NCI-H146 treated with DMSO at 0.1 percent for 48 hours (cell line): Measurements from ENCODE around the gene ZDHHC8.

Experiments
- DNase-seq: peaks from one replicate; lab custom pipeline; 2025; ENCODE audit not compliant: unreplicated experiment; lab: John Stamatoyannopoulos, UW

The ZDHHC8 gene

DNA sequence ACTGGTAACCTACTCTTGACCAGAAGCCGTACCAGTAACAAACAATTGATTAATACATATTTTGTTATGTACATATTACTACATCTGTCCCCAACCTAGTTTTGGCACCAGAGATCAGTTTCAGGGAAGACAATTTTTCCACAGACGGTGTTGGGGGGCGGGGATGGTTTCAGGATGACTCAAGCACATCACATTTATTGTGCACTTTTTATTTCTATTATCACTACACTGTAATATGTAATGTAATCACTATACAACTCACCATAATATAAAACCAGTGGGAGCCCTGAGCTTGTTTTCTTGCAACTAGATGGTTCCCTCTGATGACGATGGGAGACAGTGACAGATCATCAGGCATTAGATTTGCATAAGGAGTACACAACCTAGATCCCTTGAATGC is 36.1 kb upstream of the ZDHHC8 start:
- no peak for DNase-seq

DNA sequence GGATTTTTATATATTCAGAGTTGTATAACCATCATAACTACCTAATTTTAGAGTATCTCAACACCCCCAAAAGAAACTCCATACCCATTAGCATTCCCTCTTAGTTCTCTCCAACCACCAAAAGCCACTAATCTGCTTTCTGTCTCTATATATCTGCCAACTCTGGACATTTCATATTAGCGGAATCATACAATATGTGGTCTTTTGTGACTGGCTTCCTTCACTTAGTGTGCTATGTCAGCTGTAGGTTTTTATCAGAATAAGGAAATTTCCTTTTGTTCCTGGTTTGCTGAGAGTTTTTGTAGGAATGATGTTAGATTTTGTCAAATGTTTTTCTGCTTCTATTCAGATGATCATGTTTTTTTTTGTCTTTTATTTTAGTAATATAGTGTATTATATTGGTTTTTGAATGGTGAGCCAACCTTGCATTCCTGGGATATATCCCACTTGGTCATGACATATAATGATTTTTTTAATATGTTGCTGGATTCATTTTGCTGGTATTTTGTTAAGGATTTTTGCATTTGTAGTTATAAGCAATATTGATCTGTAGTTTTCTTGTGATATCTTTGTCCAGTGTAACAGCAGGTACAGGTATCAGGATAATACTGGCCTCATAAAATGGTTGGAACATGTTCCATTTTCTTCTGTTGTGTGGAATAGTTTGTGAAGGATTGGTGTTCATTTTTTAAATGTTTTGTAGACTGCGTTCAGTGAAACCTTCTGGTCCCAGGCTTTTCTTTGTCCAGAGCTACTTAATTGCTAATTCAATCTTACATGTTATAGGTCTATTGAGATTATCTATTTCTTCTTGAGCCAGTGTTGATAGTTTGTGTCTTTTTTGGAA is 34.8 kb upstream of the ZDHHC8 start:
- DNase-seq = no peak

DNA sequence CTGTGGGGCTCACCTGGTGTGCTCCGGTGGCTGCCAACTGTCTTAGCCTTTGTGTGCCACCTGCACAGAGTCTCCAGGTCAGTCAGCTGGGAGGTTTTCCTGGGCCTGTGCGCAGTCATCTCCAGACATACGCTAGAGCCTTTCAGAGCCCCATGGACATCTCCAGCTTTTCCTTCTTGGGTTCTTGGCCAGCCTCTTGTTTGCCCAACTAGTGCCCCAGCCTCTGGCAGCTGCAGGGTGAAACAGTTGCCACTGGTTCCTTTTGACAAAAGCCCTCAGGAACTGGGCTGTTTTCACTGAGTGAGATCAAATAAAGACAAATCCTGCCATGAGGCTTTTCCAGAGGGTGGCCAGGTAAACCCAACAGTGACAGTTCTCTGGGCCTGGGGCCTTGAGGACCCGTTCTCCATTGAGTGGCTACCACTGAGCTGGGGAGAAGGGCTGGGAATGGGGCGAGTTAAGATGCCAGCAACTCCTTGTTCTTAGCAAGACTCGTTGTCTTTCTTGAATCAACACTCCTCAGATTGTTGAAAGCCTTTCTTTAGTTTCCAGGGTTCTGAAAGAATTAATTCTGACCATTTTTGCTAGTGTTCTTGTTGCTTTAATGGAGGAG is 32.4 kb upstream of the ZDHHC8 start:
- no peak for DNase-seq

DNA sequence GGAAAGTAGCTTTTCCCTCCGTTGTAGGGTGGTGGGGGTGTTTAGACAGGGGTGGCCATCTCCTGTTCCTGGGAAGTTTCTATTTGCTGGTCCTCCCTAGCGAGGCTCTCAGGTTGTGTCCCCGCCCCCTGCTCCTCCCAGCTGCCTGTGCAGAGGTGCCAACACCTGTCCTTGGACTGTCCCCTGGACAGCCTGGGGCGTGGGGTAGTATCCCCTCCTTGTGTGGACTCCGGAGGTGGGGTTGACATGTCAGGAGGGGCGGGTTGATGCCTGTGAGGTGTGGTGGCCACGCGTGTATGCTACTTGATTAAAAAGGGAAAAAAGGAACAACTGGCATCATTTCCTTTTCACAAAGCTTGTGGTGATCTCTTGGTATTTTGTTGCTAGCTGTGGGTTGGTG is 30.0 kb upstream of the ZDHHC8 start:
- DNase-seq = no peak

GRCh38 chr22:20102203-20102780 is 29.3 kb upstream of the ZDHHC8 start:
- no peak for DNase-seq

- no peak for DNase-seq
Observed at GRCh38 chr22:20105456-20106204, 26.0 kb upstream of the ZDHHC8 start.

- DNase-seq = no peak
Observed at GRCh38 chr22:20106205-20106848, 25.3 kb upstream of the ZDHHC8 start.

- DNase-seq = no peak
Observed at GRCh38 chr22:20106849-20107237, 24.8 kb upstream of the ZDHHC8 start.

- no peak for DNase-seq
Observed at GRCh38 chr22:20107471-20107901, 24.1 kb upstream of the ZDHHC8 start.

- no peak for DNase-seq
Observed at GRCh38 chr22:20107951-20108756, 23.4 kb upstream of the ZDHHC8 start.

DNA sequence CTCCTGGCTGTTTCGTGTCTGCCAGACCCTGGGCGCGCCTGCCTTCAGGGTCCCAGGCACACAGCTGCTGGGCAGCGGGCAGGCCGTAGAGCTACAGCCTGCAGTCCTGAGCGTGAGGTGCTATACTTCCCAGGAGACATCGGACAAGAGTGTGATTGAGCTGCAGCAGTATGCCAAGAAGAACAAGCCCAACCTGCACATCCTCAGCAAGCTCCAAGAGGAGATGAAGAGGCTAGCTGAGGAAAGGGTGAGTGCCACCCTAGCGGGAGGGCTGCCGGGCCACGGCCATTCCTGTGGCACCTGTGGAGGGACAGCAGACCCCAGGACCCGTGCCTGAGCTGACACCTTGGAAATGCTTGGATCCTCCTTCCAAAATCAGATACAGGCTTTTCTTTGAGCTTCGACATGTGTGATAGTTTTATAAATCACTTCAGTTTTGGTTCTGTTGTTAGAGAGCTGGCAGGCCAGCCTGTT is 22.8 kb upstream of the ZDHHC8 start:
- DNase-seq = no peak

GRCh38 chr22:20109411-20110358 is 21.9 kb upstream of the ZDHHC8 start:
- DNase-seq = no peak

DNA sequence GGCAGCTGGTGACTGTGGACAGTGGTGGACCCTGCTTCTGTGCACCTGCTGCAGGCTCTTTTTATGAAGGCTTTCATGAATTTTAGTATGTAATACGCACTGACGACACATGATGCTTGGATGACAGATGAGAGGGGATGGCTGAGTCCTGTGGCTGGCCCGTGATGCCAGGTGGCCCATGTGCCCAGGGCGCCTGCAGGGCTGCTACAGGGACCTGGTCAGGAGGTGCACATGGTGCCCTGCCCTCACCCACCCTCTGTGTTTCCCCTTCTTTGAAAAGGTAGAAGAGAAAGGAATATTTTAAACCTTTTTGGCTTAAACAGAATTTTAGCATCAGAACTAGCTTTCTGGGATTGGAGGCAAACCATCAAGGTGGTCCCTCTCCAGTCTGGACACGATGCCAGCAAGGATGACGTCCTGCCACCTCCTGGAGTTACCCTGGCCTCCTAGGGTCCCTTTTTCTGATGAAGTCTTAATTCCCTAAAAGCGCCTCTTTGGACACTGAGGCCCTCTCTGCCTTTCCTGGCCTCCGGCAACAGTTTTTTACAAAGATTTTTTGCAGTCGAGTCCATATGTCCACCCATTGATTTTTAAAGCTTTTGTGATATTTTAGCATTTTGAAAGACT is 21.1 kb upstream of the ZDHHC8 start:
- DNase-seq = no peak

- DNase-seq = no peak
Observed at GRCh38 chr22:20111045-20111688, 20.4 kb upstream of the ZDHHC8 start.

DNA sequence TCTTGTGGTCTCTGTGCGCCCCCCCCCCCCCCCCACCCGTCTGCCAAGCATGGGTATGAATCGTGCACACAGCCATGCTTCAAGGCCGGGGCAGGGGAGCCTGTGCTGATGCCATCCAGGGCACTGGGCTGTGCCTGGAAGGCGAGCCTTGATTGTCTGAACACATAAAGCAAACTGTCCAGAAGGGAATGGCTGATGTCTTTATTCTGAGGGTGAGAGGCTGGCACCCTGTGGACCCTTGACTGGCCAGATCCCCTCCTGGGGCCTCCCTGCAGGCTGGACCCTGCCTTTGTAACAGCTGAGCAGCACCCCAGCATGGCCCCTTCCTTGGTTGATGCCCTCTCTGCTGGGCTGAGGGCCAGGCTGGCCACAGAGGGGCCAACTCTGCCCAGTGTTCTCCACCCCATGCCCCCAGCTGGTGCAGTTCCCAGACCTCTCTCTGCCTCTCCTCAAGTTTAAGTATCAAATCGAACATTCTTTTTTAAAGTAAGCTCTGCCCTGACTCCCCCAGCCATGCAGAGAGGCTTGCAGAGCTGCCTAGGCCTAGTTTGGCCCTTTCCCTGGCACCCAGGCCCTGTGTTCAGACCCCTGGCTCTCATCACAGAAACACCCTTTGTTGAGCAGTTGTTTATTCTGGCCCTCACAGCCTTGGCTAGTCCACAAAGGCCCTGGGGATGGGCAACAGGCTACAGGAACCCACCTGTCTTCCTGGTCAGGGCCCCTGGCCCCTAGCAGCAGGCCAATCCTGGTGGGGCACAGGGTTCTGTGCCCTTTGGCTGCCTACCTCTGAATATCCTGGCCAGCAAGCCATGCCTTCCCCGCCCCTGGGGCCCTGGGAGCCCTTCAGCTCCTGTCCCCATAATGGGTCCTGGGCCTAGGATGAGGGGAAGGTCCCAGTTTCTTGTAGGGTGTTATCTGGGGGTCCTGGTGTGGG is 19.6 kb upstream of the ZDHHC8 start:
- no peak for DNase-seq

DNA sequence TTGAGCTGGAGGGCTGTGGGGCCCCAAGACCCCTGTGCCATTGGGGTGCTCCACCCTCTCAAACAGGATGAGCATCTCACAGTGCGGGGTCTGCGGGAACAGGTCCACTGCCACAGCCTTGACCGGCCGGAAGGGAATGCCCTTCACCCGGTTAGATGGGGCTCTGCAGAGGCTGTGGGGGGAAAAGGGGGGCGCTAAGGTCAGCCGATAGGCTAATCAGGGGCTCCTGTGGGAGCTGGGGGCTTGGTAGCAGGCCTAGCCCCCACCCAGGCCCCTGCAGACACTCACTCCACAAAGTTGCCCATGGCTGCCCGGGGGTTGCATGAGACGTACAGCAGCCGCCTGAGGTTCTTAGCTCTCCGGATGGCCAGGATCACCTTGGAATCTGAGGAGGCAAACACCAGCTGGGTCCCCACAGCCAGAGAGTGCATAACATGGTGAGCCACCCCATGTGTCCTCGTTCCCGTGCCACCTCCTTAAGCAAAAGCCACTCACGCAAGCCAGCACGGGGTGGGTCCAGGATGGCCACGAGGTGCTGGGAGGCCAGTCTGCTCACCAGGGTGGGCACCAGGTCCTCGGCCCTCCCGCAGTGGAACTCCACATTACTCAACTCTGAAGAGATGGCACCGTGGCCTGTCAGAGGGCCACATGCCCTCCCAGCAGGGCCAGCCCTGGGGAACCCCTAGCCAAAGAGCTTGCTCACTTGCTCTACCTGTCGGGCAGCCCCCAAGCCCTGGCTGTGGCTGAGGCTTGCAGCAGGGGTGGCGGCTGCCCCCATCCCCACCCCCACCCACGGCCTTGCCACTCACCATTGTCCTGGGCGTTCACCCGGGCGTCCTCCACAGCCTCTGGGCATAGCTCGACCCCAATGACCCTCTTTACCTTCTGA is 18.7 kb upstream of the ZDHHC8 start:
- DNase-seq = no peak
